PFSK-1 (cell line): Measurements from ENCODE around the gene ZC3H12C.

Experiments
- POLR2AphosphoS5 ChIP-seq: IDR thresholded peaks from 2 replicates; pipeline ENCODE4 v1.6.1; 2012; ENCODE audit warnings: low read depth, mild to moderate bottlenecking, control low read depth, low read length, moderate library complexity
- SIN3A ChIP-seq: IDR thresholded peaks from 2 replicates; pipeline ENCODE4 v1.6.1; 2012; ENCODE audit warnings: mild to moderate bottlenecking, low read length, moderate library complexity, borderline replicate concordance; ENCODE audit not compliant: insufficient read depth
- TF ChIP-seq, protein P1 (sequence below), 2 experiments: IDR thresholded peaks; 2 replicates each; pipeline versions ENCODE4 v1.6.1 to v1.8.0; 2011 to 2012; ENCODE audit warnings: low read depth in 2 of 2, low read length in 2 of 2, control low read depth in 1 of 2, inconsistent platforms in 1 of 2, mild to moderate bottlenecking in 1 of 2, moderate library complexity in 1 of 2; ENCODE audit not compliant: insufficient read depth in 1 of 2

- no peak for TF ChIP-seq POLR2AphosphoS5
- TF ChIP-seq, protein P1, sequence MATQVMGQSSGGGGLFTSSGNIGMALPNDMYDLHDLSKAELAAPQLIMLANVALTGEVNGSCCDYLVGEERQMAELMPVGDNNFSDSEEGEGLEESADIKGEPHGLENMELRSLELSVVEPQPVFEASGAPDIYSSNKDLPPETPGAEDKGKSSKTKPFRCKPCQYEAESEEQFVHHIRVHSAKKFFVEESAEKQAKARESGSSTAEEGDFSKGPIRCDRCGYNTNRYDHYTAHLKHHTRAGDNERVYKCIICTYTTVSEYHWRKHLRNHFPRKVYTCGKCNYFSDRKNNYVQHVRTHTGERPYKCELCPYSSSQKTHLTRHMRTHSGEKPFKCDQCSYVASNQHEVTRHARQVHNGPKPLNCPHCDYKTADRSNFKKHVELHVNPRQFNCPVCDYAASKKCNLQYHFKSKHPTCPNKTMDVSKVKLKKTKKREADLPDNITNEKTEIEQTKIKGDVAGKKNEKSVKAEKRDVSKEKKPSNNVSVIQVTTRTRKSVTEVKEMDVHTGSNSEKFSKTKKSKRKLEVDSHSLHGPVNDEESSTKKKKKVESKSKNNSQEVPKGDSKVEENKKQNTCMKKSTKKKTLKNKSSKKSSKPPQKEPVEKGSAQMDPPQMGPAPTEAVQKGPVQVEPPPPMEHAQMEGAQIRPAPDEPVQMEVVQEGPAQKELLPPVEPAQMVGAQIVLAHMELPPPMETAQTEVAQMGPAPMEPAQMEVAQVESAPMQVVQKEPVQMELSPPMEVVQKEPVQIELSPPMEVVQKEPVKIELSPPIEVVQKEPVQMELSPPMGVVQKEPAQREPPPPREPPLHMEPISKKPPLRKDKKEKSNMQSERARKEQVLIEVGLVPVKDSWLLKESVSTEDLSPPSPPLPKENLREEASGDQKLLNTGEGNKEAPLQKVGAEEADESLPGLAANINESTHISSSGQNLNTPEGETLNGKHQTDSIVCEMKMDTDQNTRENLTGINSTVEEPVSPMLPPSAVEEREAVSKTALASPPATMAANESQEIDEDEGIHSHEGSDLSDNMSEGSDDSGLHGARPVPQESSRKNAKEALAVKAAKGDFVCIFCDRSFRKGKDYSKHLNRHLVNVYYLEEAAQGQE (IDR thresholded peaks at IDR 0.05; ENCODE audit: insufficient read depth in 1 of 2, low read depth in 2 of 2, low read length in 2 of 2), result no peak
- no peak for TF ChIP-seq SIN3A
Observed at GRCh38 chr11:110113973-110114372, 20.8 kb downstream of the ZC3H12C start.
